ENCODE data around the gene FOXC2.

The FOXC2 gene

DNA sequence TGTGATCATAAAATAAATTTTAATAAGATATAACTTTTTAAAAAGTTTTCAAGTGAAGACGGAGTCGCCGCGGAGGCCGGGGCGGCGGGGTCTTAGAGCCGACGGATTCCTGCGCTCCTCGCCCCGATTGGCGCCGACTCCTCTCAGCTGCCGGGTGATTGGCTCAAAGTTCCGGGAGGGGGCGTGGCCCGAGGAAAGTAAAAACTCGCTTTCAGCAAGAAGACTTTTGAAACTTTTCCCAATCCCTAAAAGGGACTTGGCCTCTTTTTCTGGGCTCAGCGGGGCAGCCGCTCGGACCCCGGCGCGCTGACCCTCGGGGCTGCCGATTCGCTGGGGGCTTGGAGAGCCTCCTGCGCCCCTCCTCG lies at the start of gene FOXC2:
Gene FOXC2 (plus strand): TSS at position 229 of the 365 bp plus-strand sequence. CDS start 507 bp downstream, outside the sequence.
- DNase-seq (ENCODE audit: low spot score) (no peak), FAIRE-seq (no peak)

DNA sequence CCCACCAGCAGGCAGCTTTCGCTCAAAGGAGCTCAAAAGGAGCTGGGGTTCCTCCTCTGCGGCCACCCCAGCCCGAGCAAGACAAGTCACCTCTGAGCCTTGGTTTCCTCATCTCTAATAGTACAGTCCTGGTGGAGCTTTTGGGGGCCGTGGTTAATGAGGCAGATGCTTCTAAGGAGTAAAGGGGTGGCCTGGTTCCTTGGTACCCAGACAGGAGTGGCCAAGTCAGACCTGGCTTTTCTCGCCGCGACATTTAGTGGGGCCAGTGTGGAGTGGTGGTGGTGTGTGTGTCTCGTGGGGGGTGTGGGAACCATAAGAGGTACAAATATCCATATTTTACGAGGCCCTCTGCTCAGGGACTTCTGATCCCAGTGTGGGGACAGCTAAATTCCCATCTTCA lies 49.6 kb upstream of the FOXC2 start:
- DNase-seq (ENCODE audit: low spot score) (no peak), FAIRE-seq (no peak)

DNA sequence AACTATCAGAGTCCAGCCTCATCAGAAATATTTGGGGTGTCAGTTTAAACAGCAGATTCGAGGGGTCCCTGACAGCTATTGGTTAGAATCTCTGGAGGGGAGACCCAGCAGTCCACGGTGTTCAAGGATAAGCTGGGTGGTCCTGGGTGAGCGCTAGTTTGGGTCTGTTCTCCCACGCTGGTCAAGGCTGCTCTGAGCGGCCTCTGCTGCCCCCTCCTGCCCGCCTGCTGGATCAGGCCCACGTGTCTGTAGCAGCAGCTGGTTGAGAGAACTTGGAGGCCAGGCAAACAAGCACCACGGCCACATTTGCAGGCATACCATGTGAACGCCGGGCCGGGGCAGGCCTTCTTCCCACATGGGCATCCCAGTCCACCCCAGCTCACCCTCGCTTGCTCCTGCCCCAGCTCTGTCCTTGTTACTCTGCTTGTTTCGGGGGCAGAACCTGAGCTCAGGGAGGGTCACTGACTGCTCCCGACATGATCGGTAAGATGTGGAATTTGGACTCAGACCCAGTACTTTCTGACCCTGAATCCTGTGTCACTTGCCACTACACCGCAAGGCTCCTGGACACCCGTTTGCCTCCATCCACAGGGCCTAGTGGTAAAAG lies 48.9 kb upstream of the FOXC2 start:
- peak; percentile 79 for DNase-seq (ENCODE audit: low spot score)
- peak; percentile 95 for FAIRE-seq

DNA sequence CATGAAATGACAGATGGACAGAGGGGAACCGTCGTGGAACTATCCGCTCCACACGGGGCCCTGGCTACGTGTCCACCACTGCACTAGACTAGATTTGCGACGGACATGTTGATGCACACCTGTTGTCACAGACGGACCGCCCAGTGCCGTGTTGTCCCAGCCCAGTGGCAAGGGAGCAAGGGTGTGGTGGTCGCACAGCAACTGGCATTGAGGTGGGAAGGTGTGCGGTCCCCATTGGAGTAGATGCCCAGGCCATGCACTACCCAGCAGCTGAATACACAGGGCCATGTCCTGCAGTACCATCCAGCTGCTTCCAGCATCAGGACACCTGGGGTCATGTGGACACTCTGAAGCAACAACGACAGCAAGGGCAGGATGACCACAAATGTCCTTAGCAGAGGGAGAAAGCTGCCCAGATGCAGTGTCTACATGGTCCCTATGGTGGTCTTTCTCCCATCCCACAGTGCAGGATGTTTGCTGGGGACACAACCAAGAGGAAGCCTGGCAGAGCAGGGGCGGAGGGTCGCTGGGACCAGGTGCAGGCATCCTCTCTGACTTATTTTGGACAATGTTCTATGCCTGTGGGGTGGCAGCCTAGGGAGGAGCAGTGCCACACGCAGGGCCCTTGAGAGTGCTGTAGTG lies 47.5 kb upstream of the FOXC2 start:
- FAIRE-seq (no peak), DNase-seq (ENCODE audit: low spot score) (no peak)

DNA sequence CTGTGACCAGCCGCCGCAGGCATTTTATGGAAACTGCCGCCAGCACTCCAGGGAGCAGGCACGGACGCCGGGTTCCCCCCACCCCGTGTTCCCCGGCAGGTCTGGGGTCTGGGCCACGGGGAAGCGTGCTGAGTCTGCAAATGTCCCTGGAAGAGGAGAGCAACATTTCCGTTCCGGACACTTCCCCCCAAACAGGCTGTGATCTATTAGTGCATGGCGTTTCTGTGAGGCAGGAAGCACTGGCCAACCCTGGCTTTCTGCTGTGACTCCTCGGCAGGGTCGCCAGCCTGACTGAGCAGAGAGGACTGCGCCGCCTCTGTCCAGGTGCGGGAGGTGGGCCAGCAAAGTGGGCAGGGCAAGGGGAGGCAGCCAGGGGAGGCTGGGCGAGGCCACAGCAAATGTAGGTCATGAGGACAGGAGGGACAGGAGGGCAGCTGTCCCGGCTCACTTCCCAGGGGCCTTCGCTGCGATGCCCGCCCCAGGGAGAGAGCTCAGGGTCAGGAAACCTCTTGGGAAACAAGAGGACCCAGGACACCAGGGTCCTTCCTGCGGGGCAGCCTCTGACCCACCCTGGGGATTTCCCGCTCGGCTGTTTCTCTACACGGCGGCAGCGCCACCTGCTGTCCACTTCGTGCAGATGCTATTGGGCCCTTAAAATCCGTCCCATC lies 46.8 kb upstream of the FOXC2 start:
- peak; percentile 79 for DNase-seq (ENCODE audit: low spot score)

DNA sequence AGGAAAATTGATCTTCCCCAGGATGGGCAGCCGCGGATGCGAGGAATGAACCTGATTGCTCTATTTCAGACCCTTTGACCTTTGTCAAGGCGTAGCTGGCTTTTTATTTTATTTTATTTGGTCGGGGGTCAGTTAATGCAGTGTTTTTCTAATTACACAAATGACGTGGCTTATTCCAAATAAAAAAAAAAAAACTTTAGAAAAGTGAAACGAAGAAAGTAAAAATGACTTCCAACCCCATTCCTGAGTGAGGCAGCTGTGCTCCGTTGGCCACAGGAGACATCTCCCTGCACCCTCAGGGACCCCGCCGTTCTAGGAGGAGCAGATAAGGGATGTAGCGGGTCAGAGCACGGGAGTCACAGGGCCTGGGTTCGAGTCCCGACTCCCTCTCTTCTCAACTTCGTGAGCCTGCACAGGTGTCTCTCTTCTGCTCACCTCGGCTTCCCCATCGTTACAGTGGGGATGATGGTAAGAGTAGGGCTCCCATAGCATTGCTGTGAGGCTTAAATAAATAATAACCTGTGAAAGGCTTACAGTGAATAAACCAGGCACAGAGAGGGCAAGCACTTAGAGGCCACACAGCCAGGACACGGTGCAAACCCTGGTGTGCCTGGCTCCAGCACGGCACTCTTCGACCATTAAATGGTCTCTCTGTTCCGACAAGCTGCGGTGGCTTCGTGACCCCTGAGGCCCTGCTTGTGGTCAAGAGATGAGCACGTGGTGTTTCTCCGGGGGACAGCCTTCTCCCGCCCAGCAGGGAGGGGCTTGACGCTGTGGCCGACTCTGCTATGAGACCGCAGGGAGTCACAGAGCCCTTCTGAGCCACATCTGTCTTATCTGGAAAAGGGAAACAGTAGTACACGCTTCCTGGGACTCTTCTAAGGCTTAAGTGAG lies 46.1 kb upstream of the FOXC2 start:
- DNase-seq (ENCODE audit: low spot score) (no peak), FAIRE-seq (no peak)

More for the DNA sequence above, 46.8 kb upstream of the FOXC2 start:
- FAIRE-seq: peak; percentile 61

DNA sequence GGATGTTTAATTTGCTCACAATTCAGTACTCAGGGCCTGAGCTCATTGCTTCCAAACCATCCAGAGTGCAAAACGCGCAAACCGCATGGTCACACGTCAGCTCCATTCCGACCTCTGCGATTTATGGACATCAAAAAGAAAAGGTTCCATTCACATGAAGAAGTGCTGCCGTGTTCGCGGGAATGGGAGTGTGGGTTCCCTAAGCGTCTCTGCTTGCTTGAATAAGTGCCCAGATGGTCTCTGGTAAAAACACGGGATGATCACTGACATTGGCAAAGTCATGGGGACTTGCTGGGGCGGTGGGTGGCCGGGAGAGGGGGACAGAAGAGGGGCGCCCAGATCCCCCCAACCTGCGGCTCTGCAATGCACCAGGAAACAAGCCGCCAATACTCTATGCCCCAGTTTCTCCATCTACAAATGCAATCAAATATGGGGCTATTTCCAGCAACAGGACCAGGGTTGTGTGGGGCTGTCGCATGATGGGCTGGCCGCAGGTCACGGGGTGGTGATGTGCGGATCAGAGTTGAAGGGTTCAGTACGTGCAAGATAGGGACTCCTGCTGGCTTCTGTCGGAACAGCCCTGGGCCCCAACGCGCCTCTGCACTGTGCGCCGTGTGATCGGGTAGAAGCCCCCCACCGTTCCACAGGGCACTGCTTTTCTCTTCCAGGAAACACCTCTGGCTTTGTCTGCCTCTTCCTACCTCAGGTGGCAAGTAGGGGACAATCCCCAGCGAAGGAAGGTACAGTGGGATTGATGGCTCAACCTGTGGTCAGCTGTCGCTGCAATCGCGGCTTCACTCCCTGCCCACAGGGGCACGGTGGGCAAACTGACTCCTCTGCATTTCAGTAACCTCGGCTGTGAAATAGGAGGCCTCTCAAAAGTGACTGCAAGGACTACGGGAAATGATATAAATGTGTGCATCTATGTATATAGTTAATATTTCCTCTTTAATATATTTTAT lies 45.1 kb upstream of the FOXC2 start:
- no peak for DNase-seq (ENCODE audit: low spot score)

DNA sequence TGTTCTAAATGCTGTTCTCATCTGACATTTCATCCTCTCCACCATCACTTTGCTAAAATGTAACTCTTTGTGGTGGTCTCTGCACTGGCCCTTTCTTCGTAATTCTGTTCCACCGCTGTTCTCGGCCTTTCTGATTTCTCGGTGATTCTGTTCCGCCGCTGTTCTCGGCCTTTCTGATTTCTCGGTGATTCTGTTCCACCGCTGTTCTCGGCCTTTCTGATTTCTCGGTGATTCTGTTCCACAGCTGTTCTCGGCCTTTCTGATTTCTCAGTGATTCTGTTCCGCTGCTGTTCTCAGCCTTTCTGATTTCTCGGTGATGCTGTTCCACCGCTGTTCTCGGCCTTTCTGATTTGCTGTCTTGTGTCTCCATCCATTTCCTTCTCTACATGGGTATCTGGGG lies 44.0 kb upstream of the FOXC2 start:
- FAIRE-seq (no peak), DNase-seq (ENCODE audit: low spot score) (no peak)

More for the DNA sequence above, 45.1 kb upstream of the FOXC2 start:
- FAIRE-seq: no peak

DNA sequence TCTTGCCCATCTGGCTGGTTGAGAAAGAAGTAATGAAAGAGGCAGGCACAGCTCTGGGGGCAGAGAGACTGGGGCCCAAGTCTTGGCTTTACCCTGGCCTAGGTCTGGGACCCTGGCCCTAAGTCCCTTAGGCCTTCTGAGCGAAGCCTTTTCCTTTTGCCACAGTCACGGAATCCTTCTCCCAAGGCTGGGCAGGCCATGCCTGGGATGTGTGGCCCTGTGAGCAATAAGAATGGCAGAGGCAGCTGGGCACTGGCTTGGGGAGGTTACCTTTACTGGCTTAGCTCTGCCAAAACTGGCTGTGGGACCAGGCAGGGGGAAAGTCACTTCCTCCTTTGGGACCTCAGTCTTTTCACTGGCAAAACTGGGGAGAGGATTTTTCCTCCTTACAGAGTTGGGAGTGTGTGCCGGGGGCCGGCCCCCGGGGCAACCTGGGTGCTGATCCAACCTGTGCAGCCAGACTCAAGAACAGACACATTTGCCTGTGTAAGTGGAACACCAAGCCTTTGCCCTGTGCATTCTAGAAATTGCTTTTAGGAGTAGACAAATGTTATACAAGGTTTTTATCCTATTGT lies 43.4 kb upstream of the FOXC2 start:
- FAIRE-seq: no peak
- no peak for DNase-seq (ENCODE audit: low spot score)

DNA sequence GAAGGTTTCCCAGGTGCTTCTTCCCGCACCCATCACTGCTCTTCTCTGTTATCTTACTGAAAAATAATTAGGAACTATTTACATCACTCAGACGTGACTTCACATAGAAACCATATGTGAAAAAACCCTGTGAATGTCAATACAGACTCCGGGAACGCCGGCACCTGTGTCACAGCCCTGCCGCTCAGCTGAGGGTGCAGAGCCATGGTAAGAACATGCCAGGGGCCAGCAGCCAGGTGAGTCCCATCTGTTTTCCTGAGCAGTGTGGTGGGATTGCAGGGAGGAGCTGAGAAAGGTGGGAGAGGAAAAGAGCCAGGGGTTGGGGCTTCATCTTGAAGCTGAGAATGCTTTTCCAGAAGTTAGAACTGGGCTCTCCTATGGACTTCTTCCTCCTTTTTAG lies 42.6 kb upstream of the FOXC2 start:
- no peak for DNase-seq (ENCODE audit: low spot score)
- FAIRE-seq: no peak

DNA sequence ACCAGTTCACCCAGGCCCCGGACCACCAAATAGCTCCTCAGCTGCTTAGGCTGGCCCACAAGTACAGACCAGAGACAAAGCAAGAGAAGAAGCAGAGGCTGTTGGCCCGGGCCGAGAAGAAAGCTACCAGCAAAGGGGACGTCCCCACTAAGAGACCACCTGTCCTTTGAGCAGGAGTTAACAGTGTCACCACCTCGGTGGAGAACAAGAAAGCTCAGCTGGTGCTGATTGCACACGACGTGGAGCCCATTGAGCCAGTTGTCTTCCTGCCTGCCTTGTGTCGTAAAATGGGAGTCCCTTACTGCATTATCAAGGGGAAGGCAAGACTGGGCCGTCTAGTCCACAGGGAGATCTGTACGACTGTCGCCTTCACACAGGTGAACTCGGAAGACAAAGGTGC lies 40.9 kb upstream of the FOXC2 start:
- FAIRE-seq (peak; percentile 69), DNase-seq (ENCODE audit: low spot score) (no peak)

DNA sequence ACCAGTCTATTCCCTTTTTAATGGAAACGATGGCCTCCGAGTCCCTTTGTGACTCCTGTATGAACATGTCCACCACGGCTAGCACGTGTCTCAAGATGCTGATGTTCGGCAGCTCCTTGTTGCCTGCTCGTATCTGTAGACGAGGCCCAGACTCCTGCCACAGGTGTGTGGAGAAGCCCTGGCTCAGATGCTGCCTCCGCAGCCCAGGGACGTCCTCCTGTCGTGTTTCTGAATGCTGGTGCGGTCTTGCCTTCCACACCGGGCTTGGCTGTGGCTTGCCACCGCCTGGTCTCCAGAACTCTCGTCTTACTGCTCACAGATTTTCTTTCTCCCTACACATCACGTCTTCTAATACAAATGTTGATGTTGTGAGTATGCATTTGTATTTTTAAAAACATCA lies 39.3 kb upstream of the FOXC2 start:
- FAIRE-seq (no peak), DNase-seq (ENCODE audit: low spot score) (no peak)

DNA sequence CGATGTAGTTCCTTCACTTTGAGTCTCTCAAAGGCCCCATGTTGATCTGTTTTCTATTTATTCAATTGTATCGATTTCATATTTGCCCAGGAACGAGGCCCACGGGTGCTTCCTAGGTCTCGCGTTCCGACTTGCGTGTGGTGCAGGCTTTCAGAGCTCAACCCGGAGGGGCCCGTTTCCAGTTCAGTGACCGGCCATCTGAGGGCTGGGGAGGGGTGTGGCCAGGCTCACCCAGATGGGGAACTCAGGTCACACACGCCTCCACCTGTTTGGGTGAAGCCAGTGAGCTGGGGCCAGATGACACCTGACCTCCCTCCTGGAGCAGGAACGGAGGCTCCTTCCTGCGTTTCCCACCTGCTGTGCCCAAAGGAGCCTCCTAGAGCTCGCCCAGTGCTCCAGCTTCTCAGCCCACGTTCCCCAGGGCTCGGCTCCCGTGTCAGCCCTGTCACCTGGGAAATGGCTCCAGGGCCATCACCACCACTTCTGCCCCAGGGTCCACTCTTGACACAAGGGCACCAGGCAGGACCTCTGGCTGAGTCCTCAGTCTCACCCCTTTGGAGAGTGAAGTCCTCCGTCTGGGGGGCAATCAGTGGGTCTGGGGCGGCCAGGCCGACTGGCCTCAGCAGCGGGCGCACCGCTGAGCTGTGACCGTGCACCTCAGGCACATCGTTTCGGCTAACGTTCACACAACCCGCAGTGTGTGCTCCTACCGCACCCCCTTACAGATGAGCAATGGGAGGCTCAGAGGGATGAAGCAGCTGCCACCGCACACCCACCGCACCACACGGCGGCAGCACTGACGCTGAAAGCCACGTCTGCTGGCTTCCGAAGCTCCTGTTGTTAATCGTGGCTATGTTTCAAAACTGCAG lies 38.3 kb upstream of the FOXC2 start:
- DNase-seq (ENCODE audit: low spot score) (no peak), FAIRE-seq (no peak)

DNA sequence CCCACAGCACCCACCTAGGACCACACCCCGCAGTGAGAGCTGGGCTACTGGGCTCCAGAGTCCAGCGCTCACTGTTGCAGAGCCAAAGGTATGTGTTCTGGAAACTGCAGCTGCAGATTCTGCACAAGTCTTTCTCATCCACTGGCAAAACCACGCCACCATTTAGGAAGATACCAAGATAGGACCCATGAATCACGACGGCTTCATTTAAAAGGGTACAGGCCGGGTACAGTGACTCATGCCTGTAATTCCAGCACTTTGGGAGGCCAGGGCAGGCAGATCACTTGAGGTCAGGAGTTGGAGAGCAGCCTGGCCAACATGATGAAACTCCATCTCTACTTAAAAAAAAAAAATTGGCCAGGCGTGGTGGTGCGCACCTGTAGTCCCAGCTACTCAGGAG lies 37.5 kb upstream of the FOXC2 start:
- DNase-seq (ENCODE audit: low spot score) (no peak), FAIRE-seq (no peak)

DNA sequence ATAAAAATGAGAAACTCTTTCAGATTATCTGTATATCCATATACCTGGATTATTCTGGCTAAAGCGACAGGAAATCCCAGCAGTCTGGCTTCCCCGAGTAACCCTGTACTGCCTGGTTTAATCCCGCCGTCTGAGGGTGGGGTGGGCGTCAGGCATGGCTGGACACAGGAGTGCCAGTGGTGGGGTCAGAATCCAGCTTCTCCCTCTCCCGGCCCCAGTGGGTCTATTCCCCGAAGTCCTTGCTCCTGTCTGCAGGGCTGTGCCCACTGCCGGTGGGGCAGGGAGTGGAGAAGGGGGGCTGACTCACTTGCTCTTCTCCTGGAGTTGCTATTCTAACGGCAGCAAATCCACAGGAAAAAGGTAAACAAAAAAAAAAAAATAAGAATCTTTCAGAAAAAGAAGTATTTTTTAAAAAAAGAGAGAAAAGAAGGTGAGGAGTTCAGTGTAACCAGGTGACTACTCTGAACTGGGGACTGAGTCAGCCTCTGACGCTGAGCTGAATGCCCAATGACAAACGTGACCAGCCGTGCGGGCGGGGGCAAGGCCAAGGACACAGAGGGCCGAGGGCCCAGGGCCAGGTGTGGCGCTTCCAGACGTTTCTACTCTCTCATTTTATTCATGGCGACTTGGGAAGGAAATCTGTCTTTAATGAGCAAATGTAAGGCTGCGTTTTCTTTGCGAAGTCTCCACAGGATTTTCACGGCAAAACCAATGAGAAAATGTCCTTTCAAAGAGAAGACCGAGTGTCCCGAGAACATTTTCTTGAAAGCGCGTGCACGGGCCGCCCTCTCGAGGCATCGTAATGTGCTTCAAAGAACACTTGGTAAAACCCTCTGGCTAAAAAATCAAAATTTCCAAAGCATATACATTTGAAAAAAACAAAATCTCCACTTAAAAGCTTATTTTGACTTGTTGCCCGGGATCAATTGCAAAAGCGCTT lies 36.1 kb upstream of the FOXC2 start:
- FAIRE-seq: no peak
- DNase-seq (ENCODE audit: low spot score): no peak

DNA sequence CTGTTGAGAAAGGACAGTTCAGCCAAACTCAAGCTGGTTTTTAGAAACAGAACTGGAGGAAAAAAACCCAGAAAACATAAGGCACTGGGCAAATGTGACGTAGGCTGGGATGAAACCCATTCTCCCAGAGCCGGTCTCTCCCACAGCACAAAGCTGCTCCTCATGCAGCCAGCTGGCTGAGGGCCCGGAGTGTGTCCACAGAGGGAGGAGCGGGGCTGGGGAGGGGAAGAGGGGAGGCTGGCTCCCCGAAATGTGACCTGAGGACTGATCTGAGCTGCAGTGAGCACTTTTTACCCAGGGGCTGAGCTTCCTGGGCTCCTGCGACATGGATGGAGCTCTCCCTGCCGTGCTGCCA lies 35.5 kb upstream of the FOXC2 start:
- DNase-seq (ENCODE audit: low spot score) (no peak), FAIRE-seq (no peak)

DNA sequence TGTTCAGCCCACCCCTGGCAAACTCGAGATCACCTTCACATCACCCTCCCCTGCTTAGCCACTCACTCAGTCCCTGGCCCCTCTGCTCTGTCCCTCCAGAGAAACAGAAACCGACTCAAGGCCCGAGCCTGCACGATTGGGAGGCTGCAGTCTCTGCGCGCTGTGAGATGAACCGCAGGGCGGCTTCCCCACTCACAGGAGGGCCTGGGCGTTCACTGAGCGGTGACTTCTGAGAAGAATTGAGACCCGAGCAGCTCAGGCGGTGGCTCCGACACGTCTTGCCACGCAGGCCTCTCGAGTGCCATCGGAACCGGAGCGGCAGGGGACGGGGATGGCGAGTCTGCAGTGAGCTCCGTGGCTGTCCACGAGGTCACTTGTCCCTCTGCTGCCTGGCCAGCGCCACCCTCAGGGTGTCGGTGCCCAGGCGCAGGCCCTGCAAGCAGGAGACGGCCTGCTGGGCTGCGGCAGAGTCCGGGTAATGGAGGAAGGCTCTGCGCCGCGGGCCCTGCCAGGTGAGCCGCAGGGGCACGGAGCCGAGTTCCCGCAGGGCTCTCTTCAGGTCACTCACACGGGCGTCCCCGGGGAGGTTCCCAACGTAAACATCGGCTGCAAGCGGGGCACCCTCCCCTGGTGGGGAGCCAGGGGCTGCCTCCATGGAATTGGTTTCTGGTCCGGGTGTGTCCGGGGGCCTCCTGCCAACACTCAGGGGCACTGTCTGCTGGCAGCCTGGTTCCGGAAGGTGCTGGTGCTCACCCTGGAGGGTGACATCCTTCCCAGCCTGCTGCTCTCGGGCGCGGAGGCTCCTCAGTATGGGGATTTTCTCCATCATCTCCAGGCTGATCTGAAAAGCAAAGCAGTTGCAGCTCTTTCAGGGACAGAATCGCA lies 34.7 kb upstream of the FOXC2 start:
- FAIRE-seq (no peak), DNase-seq (ENCODE audit: low spot score) (no peak)

DNA sequence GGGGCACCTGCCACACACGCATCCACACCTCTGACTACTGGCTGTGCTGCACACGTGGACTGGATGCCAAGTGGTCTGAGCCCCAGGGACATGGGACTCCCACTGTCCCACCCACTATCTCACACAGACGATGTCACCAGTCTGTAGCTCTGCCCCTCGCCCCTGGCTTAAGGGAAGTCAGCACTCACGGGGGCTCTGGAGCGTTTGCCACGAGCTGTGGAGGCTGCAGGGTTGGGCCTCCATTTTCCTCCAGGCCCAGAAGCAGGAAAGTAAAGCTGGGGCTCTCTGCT lies 34.2 kb upstream of the FOXC2 start:
- no peak for DNase-seq (ENCODE audit: low spot score)
- FAIRE-seq: no peak

Measured in urothelium cell line (cell line).